Measurements from ENCODE around the gene CYB561D1.
A peak's percentile ranks its signal among the peaks of the same experiment; 100 is the strongest.

The CYB561D1 gene

GRCh38 chr1:109501644-109502363 lies 7.9 kb downstream of the CYB561D1 start:
- DNase-seq: no peak

- no peak for DNase-seq
Measured at GRCh38 chr1:109502364-109502851, 8.5 kb downstream of the CYB561D1 start.

- no peak for DNase-seq
Measured at GRCh38 chr1:109503935-109504334, 10.0 kb downstream of the CYB561D1 start.

GRCh38 chr1:109504974-109505373 lies 11.1 kb downstream of the CYB561D1 start:
- DNase-seq: no peak

- no peak for DNase-seq
Measured at GRCh38 chr1:109508001-109508872, 14.3 kb downstream of the CYB561D1 start.

GRCh38 chr1:109508873-109509175 lies 14.9 kb downstream of the CYB561D1 start:
- no peak for DNase-seq

- no peak for DNase-seq
Measured at GRCh38 chr1:109509176-109510134, 15.6 kb downstream of the CYB561D1 start, which contains the start of gene AMIGO1. Gene AMIGO1 (minus strand): TSS chr1:109509727. CDS start chr1:109508912, 815 bp downstream.

GRCh38 chr1:109513110-109513710 lies 19.3 kb downstream of the CYB561D1 start:
- no peak for DNase-seq

- DNase-seq: no peak
Measured at GRCh38 chr1:109514846-109515245, 21.0 kb downstream of the CYB561D1 start.

- DNase-seq: no peak
Measured at GRCh38 chr1:109516872-109517271, 23.0 kb downstream of the CYB561D1 start.

GRCh38 chr1:109517337-109517736 lies 23.4 kb downstream of the CYB561D1 start:
- no peak for DNase-seq

GRCh38 chr1:109521002-109521951 lies 27.4 kb downstream of the CYB561D1 start:
- no peak for DNase-seq

GRCh38 chr1:109522026-109522425 lies 28.1 kb downstream of the CYB561D1 start:
- DNase-seq: no peak

- no peak for DNase-seq
Measured at GRCh38 chr1:109523706-109524105, 29.8 kb downstream of the CYB561D1 start.

GRCh38 chr1:109527098-109527811 lies 33.4 kb downstream of the CYB561D1 start:
- no peak for DNase-seq

GRCh38 chr1:109527846-109528695 lies 34.2 kb downstream of the CYB561D1 start:
- DNase-seq: no peak

GRCh38 chr1:109528712-109529111 lies 34.8 kb downstream of the CYB561D1 start:
- DNase-seq: no peak

- peak in 1 of 2 donors; percentile 48 for DNase-seq
Measured at GRCh38 chr1:109529881-109530456, 36.1 kb downstream of the CYB561D1 start.

Measured in hippocampal formation (tissue), 2 donors.